Activated CD4-positive, alpha-beta T cell treated with anti-CD3 and anti-CD28 coated beads, Interleukin-2, amount 10 ng/mL, durations not matched to agents 24 days and 14 days (primary cell): ENCODE measurements around the gene PMFBP1. TPM values are rescaled to one million over a fixed set of nuclear protein-coding genes. Genes with fewer than 3 reads are reported as not detected.

Source experiments
- DNase-seq: peaks from one replicate; pipeline ENCODE4 v3.0.0; 2022
- H3K27ac Mint-ChIP-seq: one replicate; pipeline ENCODE4 v1.8.0; 2022; ENCODE audit warnings: mild to moderate bottlenecking, mixed read lengths
- H3K27me3 Mint-ChIP-seq: one replicate; pipeline ENCODE4 v1.8.0; 2022; ENCODE audit warnings: mixed read lengths
- H3K36me3 Mint-ChIP-seq: one replicate; pipeline ENCODE4 v1.8.0; 2022; ENCODE audit warnings: low read depth, mild to moderate bottlenecking, mixed read lengths
- H3K4me1 Mint-ChIP-seq: one replicate; pipeline ENCODE4 v1.8.0; 2021; ENCODE audit warnings: mixed read lengths
- H3K4me3 Mint-ChIP-seq: one replicate; pipeline ENCODE4 v1.8.0; 2022; ENCODE audit warnings: mild to moderate bottlenecking, moderate library complexity, mixed read lengths
- H3K9me3 Mint-ChIP-seq: one replicate; pipeline ENCODE4 v1.8.0; 2021; ENCODE audit warnings: mixed read lengths
- intact Hi-C: fragments of 100-400 bp; cut with micrococcal nuclease; formaldehyde crosslinking; loops from one replicate; pipeline ENCODE4 v1.15.1; 2023
- total RNA-seq: library from RNA; stranded (reverse); gene quantifications from 2 replicates; pipeline ENCODE4 v1.2.3, GENCODE V29; 2022

Gene PMFBP1
- total RNA-seq, 1 donor from 2014 or later: 0.21 TPM

GRCh38 chr16:72199761-72200337, 27.9 kb upstream of the PMFBP1 start:
- peaks cover 14% of the 10 kb centered on the region for H3K4me1 Mint-ChIP-seq
- peaks cover 5% of the 10 kb centered on the region for H3K27me3 Mint-ChIP-seq
- peaks cover under 1% of the 10 kb centered on the region for H3K9me3 Mint-ChIP-seq
- H3K27ac Mint-ChIP-seq: no peak overlapping the region
- H3K4me3 Mint-ChIP-seq: no peak overlapping the region
- intact Hi-C loops: no loop called here
- no peak for DNase-seq
- no peaks in the 10 kb centered on the region for H3K36me3 Mint-ChIP-seq

DNA sequence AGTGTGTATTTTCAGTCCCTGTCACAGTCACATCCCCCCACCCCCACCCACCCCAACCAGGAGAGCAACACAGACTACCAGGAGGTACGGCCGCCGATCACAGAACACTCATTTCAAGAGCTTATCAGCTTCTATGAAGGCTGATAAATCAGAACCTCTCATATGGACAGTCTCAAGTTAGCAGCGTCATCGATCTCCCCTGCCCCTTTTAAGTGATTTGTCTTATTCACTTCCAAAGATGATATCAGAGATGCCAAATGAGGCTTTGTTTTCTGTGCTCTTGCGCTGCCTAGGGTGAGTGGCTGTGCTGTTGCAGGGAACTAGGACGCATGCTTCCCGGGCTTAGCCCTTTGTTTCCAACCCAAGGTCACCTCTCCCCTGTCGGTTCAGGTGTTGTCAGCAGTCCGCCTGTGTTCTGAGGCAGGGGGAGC, 26.8 kb upstream of the PMFBP1 start:
- Mint-ChIP-seq H3K36me3 (no peaks in the 10 kb centered on the region), H3K27me3 (peaks cover 5% of the 10 kb centered on the region), H3K4me3 (no peak overlapping the region), H3K9me3 (no peaks in the 10 kb centered on the region), H3K27ac (no peak overlapping the region), H3K4me1 (peaks cover 11% of the 10 kb centered on the region)
- no peak for DNase-seq
- intact Hi-C loops: no loop called here

- Mint-ChIP-seq H3K36me3 (no peaks in the 10 kb centered on the region), H3K9me3 (no peaks in the 10 kb centered on the region), H3K27me3 (peaks cover 5% of the 10 kb centered on the region), H3K4me3 (no peak overlapping the region), H3K27ac (no peak overlapping the region), H3K4me1 (peaks cover 5% of the 10 kb centered on the region)
- no peak for DNase-seq
- intact Hi-C loops: no loop called here
Observed at GRCh38 chr16:72198021-72198711, 26.2 kb upstream of the PMFBP1 start.

DNA sequence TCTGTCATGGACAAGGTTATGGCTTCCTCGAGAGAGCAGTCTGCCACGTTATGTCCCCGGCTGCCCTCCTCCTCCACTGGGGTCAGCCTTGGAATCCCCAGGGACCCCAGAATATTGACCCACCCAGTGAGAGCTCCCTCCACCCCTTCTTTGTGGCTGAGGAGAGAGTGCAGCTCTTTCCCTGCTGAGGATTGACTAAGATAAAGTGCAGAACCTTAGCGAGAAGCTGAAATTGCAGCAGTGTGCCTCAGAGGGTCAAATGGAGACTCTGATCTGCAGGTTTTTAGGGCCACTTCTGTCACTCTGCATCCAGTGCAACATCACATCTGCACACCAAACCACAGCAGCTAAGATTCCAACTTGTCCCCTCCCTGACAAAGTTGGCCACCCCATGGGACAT, 25.6 kb upstream of the PMFBP1 start:
- DNase-seq: no peak
- Mint-ChIP-seq H3K9me3 (no peaks in the 10 kb centered on the region), H3K36me3 (no peaks in the 10 kb centered on the region), H3K4me3 (no peak overlapping the region), H3K27me3 (peaks cover 5% of the 10 kb centered on the region), H3K27ac (no peak overlapping the region), H3K4me1 (peaks cover 3% of the 10 kb centered on the region)
- intact Hi-C loops: no loop called here

DNA sequence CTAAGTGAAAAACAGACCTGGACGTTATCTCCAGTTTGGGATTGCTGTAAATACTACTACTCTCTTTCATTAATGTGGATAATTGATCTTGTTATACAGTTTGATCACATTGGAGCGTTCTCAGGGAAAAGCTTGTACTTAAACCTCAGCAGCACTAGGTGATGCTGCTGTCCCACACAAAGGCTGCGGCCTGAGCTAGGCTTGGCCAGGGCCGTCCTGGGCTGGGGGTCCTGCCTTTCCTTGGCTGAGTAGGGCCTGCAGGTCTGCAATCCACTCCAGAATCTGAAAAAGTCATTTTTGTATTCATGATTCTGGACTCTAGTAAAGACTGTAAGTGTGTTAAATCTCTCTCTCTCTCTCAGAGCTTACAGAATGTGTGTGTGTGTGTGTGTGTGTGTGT, 23.7 kb upstream of the PMFBP1 start:
- no peak for DNase-seq
- Mint-ChIP-seq H3K4me1 (no peaks in the 10 kb centered on the region), H3K27me3 (peaks cover 5% of the 10 kb centered on the region), H3K4me3 (no peak overlapping the region), H3K27ac (no peak overlapping the region), H3K36me3 (no peaks in the 10 kb centered on the region), H3K9me3 (no peaks in the 10 kb centered on the region)
- intact Hi-C loops: no loop called here

DNA sequence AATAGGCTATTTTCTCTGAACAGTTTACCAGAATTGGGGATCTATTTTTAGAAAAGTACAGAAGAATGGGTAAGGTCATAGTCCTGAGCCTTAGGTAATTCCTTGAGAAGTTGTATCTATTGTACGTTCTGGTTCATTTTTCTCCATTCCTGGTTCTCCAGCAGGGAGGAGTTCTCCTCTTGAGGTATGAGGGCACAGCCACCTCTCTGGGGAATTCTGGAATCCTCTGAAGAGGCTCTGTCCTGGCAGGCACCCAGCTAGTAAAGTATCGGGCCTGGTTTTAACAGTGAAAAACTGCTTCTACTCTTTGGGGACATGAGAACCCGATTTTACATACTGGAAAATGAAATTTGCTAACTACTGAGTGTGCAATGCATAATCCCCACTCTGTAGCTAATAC, 19.6 kb upstream of the PMFBP1 start:
- Mint-ChIP-seq H3K4me3 (no peak overlapping the region), H3K27me3 (peaks cover 2% of the 10 kb centered on the region), H3K27ac (no peak overlapping the region), H3K9me3 (no peaks in the 10 kb centered on the region), H3K4me1 (no peaks in the 10 kb centered on the region), H3K36me3 (no peaks in the 10 kb centered on the region)
- DNase-seq: no peak
- intact Hi-C loops: no loop called here

GRCh38 chr16:72189865-72190371, 18.0 kb upstream of the PMFBP1 start:
- Mint-ChIP-seq H3K27me3 (no peaks in the 10 kb centered on the region), H3K4me3 (no peak overlapping the region), H3K4me1 (no peaks in the 10 kb centered on the region), H3K36me3 (no peaks in the 10 kb centered on the region), H3K9me3 (no peaks in the 10 kb centered on the region), H3K27ac (no peak overlapping the region)
- intact Hi-C loops: no loop called here
- DNase-seq: no peak

DNA sequence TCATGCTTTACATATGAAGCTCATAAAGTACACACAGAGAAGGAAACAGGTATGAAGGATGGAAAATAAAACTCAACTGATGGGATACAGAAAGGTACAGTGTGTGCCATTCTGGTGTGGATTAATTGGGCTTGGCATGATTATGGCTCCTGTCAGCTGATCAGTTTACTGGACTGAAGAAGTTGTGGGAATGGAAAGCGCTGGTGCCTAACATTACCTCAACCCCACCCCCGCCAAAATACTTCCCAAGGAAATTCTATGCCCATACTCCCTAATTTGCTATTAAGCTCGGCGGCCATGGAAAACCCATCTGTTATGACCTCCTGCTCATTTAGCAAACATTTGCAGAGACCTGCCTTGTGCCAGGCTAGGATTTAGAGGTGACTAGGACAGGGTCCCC, 16.6 kb upstream of the PMFBP1 start:
- Mint-ChIP-seq H3K27me3 (no peaks in the 10 kb centered on the region), H3K9me3 (no peaks in the 10 kb centered on the region), H3K36me3 (no peaks in the 10 kb centered on the region), H3K4me1 (no peaks in the 10 kb centered on the region), H3K4me3 (no peak overlapping the region), H3K27ac (no peak overlapping the region)
- no peak for DNase-seq
- intact Hi-C loops: no loop called here

DNA sequence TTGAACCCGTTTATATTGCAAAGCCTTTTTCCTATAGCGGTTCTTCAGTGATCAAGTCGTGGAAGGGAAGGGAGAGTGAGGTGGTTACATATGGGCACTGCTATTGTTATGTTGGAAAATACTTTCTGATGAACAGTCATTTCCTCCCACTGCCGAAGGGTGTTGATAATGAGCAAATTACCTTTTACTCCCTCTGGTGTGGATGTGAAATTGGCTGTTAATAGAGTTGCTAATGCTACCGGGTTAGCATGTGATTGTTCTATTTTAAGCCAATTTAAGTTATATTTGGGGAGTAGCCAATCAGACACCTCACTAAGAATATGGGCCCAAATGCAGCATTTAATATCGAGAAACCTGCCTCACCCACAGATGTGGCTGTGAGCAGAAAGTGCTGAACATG, 15.6 kb upstream of the PMFBP1 start:
- Mint-ChIP-seq H3K4me3 (no peak overlapping the region), H3K27me3 (no peaks in the 10 kb centered on the region), H3K27ac (no peak overlapping the region), H3K9me3 (no peaks in the 10 kb centered on the region), H3K4me1 (no peaks in the 10 kb centered on the region), H3K36me3 (no peaks in the 10 kb centered on the region)
- intact Hi-C loops: no loop called here
- DNase-seq: no peak

DNA sequence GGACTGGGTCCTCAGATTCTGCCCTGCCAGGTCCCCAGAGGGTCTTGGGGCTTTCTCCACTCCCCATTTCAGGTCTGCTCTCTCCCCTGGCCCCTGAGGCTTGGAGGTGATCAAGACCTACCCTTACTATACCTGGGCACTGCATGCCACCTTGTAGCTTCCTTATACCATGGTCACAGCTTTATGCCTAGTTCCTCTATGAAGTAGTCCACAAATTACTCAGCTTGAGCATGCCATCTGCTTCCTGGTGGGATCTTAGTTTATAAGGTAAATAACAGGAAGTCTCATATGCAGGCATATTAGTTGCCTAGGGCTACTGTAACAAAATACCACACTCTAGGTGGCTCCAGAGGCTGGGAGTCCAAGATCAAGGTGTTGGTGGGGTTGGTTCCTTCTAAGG, 11.0 kb upstream of the PMFBP1 start:
- intact Hi-C loops: no loop called here
- Mint-ChIP-seq H3K27ac (no peak overlapping the region), H3K4me1 (no peaks in the 10 kb centered on the region), H3K27me3 (no peaks in the 10 kb centered on the region), H3K4me3 (no peak overlapping the region), H3K9me3 (no peaks in the 10 kb centered on the region), H3K36me3 (no peaks in the 10 kb centered on the region)
- DNase-seq: no peak

DNA sequence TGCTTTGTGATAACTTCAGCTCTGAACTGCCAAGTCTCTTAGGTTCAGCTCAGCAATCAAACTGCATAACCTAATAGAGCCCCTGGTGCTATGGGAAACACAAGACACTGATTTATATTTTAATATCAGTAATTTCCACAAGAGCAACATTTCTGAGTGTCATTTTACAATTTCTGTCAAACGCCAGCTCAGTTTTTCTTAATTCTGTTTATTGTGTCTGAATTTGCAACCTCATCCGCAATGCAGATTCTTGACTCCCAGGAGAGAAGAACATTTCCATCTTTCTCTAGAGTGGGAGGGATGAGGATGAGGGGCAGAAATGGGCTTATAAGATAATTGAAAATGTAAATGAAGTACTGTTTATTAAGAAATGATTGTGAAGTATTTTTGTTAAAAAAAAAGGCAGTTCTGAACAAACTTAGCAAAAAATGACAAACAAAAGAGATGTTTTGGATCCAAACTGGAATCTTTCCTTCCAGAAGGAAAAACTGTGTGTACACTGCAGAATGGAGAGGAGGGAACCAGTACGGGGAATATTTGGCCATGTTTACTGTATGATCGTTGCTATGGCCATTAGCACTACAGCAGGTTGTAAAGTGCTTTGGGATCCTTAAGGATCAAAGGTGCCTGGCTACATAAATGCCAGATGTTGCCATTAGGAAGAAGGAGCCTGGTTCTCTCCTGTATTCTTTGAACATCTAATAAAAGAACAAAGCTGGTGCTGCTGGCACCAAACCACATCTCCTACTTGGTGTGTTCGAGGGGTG, 7.4 kb upstream of the PMFBP1 start:
- Mint-ChIP-seq H3K4me3 (no peak overlapping the region), H3K36me3 (no peaks in the 10 kb centered on the region), H3K9me3 (peaks cover 14% of the 10 kb centered on the region), H3K27ac (no peak overlapping the region), H3K4me1 (peaks cover under 1% of the 10 kb centered on the region), H3K27me3 (peaks cover 5% of the 10 kb centered on the region)
- intact Hi-C loops: no loop called here
- DNase-seq: no peak

DNA sequence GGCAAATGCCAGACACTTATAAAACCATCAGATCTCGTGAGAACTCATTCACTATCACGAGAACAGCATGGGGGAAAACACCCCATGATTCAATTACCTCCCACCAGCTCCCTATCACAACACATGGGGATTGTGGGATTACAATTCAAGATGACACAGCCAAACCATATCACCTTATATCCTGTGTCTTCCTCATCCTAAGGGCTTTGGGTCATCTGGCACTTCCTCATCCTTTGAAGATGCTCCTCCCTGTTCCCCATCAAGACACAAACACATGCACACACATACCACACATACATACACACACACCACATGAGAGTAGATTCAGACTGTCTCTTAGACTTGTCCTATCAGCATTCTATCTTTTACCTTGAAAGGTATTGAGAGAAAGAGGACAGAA, 2.8 kb upstream of the PMFBP1 start:
- peaks cover 18% of the 10 kb centered on the region for H3K9me3 Mint-ChIP-seq
- H3K36me3 Mint-ChIP-seq: no peaks in the 10 kb centered on the region
- H3K27me3 Mint-ChIP-seq: peaks cover 5% of the 10 kb centered on the region
- no peak overlapping the region for H3K4me3 Mint-ChIP-seq
- intact Hi-C loops: no loop called here
- no peak for DNase-seq
- H3K4me1 Mint-ChIP-seq: peaks cover 2% of the 10 kb centered on the region
- H3K27ac Mint-ChIP-seq: no peak overlapping the region

- peaks cover 5% of the 10 kb centered on the region for H3K27me3 Mint-ChIP-seq
- no peak overlapping the region for H3K4me3 Mint-ChIP-seq
- peaks cover 2% of the 10 kb centered on the region for H3K4me1 Mint-ChIP-seq
- no peaks in the 10 kb centered on the region for H3K36me3 Mint-ChIP-seq
- H3K9me3 Mint-ChIP-seq: peaks cover 18% of the 10 kb centered on the region
- intact Hi-C loops: no loop called here
- no peak overlapping the region for H3K27ac Mint-ChIP-seq
- DNase-seq: no peak
Observed at GRCh38 chr16:72173997-72174396, 2.0 kb upstream of the PMFBP1 start.

DNA sequence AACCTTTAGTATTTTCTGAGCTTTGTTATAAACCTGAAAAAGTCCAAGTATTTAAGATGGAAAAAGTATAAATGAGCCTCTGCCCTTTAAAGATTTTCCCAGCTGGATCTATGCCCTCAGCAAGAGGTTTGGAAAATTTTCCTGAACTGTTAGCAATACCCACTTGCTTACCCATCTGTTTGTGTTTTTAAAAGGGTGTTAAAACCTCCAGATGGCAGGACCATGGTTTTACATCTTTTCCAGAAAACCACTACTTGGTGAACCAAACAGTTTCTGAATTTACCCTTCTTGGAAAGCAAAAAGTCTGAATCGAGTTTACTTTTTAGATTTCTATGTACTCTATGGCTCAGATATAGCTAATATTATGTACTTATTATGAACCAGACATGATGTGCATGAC, 719 bp downstream of the PMFBP1 start:
- H3K4me3 Mint-ChIP-seq: no peak overlapping the region
- no peak overlapping the region for H3K27ac Mint-ChIP-seq
- H3K36me3 Mint-ChIP-seq: no peaks in the 10 kb centered on the region
- H3K27me3 Mint-ChIP-seq: no peaks in the 10 kb centered on the region
- intact Hi-C loops: no loop called here
- H3K4me1 Mint-ChIP-seq: peaks cover 2% of the 10 kb centered on the region
- DNase-seq: no peak
- H3K9me3 Mint-ChIP-seq: peaks cover 14% of the 10 kb centered on the region
